Osteocyte (in vitro differentiated cells): ENCODE measurements around the gene CBX1. TPM values are rescaled to one million over a fixed set of nuclear protein-coding genes. Genes with fewer than 3 reads are reported as not detected.

Source experiments
- DNase-seq: peaks from one replicate; pipeline ENCODE4 v3.0.0; 2021; ENCODE audit warnings: mixed read lengths; ENCODE audit not compliant: unreplicated experiment; ENCODE audit errors: extremely low spot score
- H3K27ac Mint-ChIP-seq: one replicate; pipeline ENCODE4 v1.8.0; 2021; ENCODE audit warnings: mild to moderate bottlenecking, mixed read lengths; ENCODE audit not compliant: unreplicated experiment
- H3K27me3 Mint-ChIP-seq: one replicate; pipeline ENCODE4 v1.8.0; 2021; ENCODE audit warnings: mixed read lengths; ENCODE audit not compliant: unreplicated experiment
- H3K36me3 Mint-ChIP-seq: one replicate; pipeline ENCODE4 v1.8.0; 2021; ENCODE audit warnings: mixed read lengths; ENCODE audit not compliant: unreplicated experiment
- H3K4me1 Mint-ChIP-seq: one replicate; pipeline ENCODE4 v1.8.0; 2021; ENCODE audit warnings: mixed read lengths; ENCODE audit not compliant: unreplicated experiment
- H3K4me3 Mint-ChIP-seq: one replicate; pipeline ENCODE4 v1.8.0; 2021; ENCODE audit warnings: mild to moderate bottlenecking, moderate library complexity, mixed read lengths; ENCODE audit not compliant: unreplicated experiment
- H3K9me3 Mint-ChIP-seq: one replicate; pipeline ENCODE4 v1.8.0; 2021; ENCODE audit warnings: mixed read lengths; ENCODE audit not compliant: unreplicated experiment
- CTCF ChIP-seq: fragments of 200-600 bp; sonication (generic); IDR thresholded peaks from 2 replicates; pipeline ENCODE4 v1.5.0; 2021; ENCODE audit warnings: antibody characterized with exemption, mild to moderate bottlenecking, moderate library complexity
- total RNA-seq: library from RNA; stranded (reverse); gene quantifications from 2 replicates; pipeline ENCODE4 v1.2.1, GENCODE V29; 2021

CBX1 gene
- total RNA-seq, 1 donor from 2014 or later: 76.5 TPM

- H3K4me1 Mint-ChIP-seq: peaks cover 25% of the 10 kb centered on the region
- H3K36me3 Mint-ChIP-seq: no peaks in the 10 kb centered on the region
- no peaks in the 10 kb centered on the region for H3K9me3 Mint-ChIP-seq
- no peak overlapping the region for H3K27ac Mint-ChIP-seq
- TF ChIP-seq CTCF: no peak
- DNase-seq: no peak
- no peaks in the 10 kb centered on the region for H3K27me3 Mint-ChIP-seq
- H3K4me3 Mint-ChIP-seq: no peak overlapping the region
Measured at GRCh38 chr17:48102798-48103715, 1.8 kb upstream of the CBX1 start.

GRCh38 chr17:48102043-48102750 is 919 bp upstream of the CBX1 start:
- Mint-ChIP-seq H3K27ac (peak overlapping the region; percentile 57), H3K4me3 (peak overlapping the region; percentile 100), H3K9me3 (no peaks in the 10 kb centered on the region), H3K27me3 (no peaks in the 10 kb centered on the region), H3K36me3 (no peaks in the 10 kb centered on the region), H3K4me1 (peaks cover 26% of the 10 kb centered on the region)
- no peak for TF ChIP-seq CTCF
- DNase-seq: no peak

GRCh38 chr17:48100591-48101011 is 677 bp downstream of the CBX1 start:
- no peak for TF ChIP-seq CTCF
- Mint-ChIP-seq H3K27ac (peak overlapping the region; percentile 97), H3K36me3 (peaks cover under 1% of the 10 kb centered on the region), H3K4me1 (peaks cover 28% of the 10 kb centered on the region), H3K9me3 (no peaks in the 10 kb centered on the region), H3K4me3 (peak overlapping the region; percentile 100), H3K27me3 (no peaks in the 10 kb centered on the region)
- DNase-seq: peak; percentile 85

GRCh38 chr17:48100160-48100559 is 1.1 kb downstream of the CBX1 start:
- H3K36me3 Mint-ChIP-seq: peaks cover 3% of the 10 kb centered on the region
- no peak for DNase-seq
- H3K9me3 Mint-ChIP-seq: no peaks in the 10 kb centered on the region
- H3K27me3 Mint-ChIP-seq: no peaks in the 10 kb centered on the region
- peak overlapping the region; percentile 97 for H3K27ac Mint-ChIP-seq
- H3K4me3 Mint-ChIP-seq: peak overlapping the region; percentile 100
- TF ChIP-seq CTCF: no peak
- peaks cover 30% of the 10 kb centered on the region for H3K4me1 Mint-ChIP-seq

GRCh38 chr17:48095611-48096010 is 5.7 kb downstream of the CBX1 start:
- H3K27ac Mint-ChIP-seq: no peak overlapping the region
- H3K9me3 Mint-ChIP-seq: no peaks in the 10 kb centered on the region
- H3K4me1 Mint-ChIP-seq: peaks cover 19% of the 10 kb centered on the region
- TF ChIP-seq CTCF: no peak
- H3K4me3 Mint-ChIP-seq: no peak overlapping the region
- no peaks in the 10 kb centered on the region for H3K27me3 Mint-ChIP-seq
- no peak for DNase-seq
- peaks cover 5% of the 10 kb centered on the region for H3K36me3 Mint-ChIP-seq
